ENCODE results near the gene PLPP4.

The PLPP4 gene

GRCh38 chr10:120527691-120528090, 70.7 kb downstream of the PLPP4 start:
- DNase-seq = no peak

DNA sequence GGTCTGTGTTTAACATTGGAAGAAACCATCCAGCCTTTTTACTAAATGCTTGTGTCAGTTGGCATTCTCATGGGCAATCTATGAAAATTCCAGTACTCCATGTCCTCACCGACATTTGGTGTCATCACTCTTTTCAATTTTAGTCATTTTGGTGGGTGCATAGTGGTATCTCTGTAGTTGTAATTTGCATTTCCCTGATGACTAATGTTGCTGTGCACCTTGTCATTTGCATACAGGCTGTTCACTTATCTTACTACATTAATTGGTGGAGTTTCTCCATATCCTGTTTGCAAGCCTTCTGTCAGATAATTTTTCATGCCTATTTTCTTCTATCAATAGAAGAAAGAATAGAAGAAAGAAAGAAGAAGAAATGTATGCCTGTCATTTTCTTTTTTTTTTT, 73.7 kb downstream of the PLPP4 start:
- no peak for DNase-seq

DNA sequence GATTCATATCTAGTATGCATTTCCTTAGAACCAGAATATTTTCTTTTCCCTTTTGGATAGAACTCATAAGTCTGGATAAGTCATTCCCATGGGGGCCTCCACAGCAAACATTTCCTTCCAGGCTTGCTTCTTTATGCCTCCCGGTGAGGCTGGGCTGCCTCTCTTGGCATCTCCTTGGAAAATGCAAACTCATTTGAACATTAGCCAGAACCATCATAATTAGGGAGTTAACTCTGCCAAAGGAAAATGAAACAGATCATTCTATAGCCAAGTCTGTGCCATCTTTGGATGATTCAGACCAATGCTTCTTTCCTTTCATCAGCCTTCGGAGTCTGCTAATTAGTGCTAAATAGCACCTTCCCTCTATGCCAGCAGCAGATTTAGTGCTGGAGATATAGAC, 81.1 kb downstream of the PLPP4 start:
- no peak for DNase-seq

GRCh38 chr10:120539076-120539475, 82.0 kb downstream of the PLPP4 start:
- DNase-seq = no peak

- DNase-seq = no peak
Observed at GRCh38 chr10:120540486-120540885, 83.5 kb downstream of the PLPP4 start.

DNA sequence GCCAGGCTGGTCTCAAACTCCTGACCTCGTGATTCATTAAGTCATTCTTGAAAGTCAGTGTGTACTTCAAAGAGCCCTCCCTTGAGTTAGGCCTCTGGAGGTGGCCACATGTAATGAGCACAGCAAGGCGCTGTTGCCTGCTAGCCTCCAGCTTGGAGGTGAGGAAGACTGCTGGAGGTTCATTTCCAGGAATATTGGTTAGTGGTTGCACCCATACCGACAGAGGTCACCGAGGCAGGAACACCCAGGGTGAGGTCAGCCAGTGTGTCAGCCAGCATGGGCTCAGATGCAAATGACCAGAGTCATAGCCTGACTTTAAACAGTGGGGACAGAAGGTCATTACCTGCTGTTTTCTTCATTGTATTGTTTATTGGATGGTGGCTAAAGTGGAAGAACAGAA, 85.0 kb downstream of the PLPP4 start:
- DNase-seq = no peak

DNA sequence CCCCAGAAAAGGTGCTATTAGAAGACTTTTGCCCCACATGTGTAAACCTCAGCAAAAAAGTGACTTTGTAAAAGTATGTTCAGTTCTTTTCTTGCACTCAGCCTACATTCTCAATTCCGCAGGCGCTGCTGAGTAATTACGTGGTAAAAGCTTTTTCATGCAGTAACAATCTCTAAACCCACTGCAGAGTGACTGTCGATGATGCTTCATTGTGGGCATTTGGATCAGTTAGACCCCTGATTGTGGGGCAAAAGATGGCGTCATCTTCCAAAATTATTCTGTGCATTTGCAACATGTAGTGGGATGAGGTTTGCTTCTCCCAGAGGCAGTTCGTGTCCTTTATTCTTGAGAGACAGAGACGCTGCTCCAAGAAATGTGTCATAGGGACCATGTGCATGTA, 85.6 kb downstream of the PLPP4 start:
- no peak for DNase-seq

- DNase-seq = no peak
Observed at GRCh38 chr10:120543291-120543690, 86.3 kb downstream of the PLPP4 start.

GRCh38 chr10:120548210-120548609, 91.2 kb downstream of the PLPP4 start:
- DNase-seq = no peak

- no peak for DNase-seq
Observed at GRCh38 chr10:120552262-120552661, 95.2 kb downstream of the PLPP4 start.

DNA sequence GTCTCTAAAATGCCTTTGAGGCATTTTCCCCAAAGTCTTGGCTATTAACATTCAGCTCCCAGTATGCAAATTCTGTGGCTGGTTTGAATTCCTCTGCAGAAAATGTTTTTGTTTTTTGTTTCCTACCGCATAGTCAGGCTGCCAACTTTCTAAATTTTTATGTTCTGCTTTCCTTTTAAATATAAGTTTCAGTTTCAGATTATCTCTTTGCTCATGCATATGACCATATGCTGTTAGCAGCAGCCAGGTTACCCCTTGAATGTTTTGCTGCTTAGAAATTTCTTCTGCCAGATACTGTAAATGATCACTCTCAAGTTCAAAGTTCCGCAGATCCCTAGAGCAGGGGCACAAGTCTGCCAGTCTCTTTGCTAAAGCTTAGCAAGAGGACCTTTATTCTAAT, 96.9 kb downstream of the PLPP4 start:
- DNase-seq = no peak

DNA sequence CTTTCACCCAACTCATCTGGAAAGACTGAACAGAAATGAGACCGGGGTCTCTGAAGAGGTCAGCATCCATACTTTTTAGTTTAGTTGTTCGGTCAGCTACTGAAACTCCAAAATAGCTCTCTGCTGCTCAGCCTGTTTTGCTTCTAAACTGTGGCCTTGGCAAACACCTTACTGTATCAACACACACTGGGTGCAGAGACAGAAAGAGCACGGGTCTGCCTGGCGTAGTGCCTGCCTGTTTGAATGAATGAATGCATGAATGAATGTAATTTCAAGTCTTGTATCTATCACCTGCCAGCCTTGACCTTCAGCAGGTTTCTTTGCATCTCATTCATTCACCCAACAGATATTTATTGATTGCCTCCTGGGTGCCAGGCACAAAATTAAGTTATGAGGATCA, 98.4 kb downstream of the PLPP4 start:
- no peak for DNase-seq

GRCh38 chr10:120555842-120556532, 99.0 kb downstream of the PLPP4 start:
- DNase-seq = no peak

DNA sequence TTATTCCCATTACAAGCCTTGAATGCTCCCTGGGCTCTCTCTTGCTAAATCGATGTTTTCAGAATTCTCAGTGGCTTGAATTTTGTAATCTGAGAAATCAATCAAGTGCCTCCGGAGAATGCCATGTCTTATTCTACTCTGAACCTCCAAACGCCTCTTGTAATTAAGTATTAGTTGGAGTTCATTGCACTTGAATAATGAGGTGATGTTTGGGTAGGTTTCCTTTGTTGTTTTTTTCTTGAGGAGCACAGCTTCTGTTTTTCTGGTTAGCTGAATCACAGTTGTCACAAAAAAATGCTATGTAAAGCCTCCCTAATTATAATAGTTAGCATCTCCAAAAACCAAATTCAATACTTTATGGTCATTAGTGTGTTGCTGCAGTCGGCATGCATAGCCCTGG, 100.3 kb downstream of the PLPP4 start:
- DNase-seq = no peak

DNA sequence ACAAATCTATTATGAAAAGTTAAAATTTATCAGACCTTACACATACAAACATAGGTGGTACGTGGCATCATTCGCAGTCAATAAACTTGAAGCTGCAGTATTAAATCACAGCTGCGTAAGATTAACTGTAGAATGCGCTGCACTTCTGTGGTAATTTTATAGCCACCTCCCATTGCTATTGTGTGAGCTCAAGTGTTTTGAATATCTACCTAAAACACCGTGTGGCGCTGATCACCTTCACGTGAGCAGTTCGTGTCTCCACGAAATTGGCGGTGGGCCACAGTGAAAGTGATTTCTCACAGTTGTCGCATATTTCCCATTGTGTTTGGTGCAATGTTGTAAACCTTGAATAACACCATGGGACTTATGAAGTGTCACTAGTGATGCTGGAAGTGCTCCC, 102.8 kb downstream of the PLPP4 start:
- DNase-seq = no peak

DNA sequence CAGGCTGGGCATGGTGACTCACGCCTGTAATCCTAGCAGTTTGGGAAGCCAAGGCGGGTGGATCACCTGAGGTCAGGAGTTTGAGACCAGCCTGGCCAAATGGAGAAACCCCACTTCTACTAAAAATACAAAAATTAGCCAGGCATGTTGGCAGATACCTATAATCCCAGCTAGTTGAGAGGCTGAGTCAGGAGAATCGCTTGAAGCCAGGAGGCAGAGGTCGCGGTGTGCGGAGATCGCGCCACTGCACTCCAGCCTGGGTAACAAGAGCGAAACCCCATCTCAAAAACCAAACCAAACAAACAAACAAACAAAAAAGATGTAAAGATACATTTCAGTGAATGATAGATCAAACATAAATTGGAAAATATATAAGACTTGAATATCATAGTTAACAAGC, 105.9 kb downstream of the PLPP4 start:
- no peak for DNase-seq

DNA sequence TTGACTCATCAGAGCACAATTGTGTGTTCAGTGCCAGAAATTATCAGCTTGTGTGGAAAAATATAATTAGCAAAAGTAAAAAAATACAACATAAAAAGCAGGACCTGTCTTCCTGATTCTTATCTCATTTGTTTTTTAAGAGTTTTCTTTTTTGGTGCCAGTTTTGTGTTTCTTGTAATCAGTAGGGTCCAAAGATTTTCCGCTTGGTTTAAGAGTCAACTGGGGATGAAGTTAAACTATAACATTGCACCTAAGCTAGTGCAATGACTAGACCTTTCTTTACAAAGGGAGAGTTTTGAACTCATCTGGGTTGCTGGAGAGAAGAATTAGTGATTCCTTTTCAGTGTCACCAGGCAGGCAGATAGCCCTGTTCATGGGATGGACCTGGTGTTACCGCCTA, 113.4 kb downstream of the PLPP4 start:
- no peak for DNase-seq

DNA sequence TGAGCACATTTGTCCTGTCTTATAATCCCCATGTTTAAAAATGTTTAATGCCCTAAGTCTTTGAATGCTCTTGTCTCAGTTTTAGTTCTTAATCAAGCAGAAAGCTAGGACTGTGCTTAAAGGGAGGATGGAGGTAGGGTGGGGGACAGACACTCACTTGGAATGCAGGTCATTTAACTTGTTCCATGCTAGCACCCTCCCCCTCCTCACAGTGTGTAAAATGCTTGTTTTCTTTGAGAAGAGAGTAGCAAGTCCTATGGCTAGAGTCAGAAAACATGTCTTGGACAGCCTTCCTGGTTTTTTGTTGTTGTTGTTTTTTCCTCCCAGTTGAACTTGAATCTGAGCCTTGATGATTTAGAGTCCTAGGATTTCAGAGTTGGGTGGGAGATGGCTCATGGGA, 114.2 kb downstream of the PLPP4 start:
- DNase-seq = no peak

DNA sequence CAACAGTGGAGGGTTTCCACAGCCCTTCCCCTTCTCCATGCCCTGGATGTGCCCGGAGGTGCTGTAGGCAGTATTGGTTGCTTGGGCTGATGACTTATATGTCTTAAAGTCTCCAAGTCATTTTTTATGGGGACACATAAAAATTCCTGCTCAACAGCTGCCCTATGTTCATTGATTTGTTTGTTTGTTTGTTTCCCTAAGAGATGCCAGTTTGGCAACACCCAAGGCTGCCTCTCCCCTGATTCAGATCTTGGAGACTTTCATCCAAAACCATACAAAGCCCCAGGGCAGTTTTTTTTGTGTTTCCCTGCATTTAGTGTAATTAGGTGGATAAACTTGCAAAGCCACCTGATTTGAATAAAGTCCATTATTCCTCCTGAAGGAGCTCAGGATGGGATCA, 115.3 kb downstream of the PLPP4 start:
- DNase-seq = no peak

DNA sequence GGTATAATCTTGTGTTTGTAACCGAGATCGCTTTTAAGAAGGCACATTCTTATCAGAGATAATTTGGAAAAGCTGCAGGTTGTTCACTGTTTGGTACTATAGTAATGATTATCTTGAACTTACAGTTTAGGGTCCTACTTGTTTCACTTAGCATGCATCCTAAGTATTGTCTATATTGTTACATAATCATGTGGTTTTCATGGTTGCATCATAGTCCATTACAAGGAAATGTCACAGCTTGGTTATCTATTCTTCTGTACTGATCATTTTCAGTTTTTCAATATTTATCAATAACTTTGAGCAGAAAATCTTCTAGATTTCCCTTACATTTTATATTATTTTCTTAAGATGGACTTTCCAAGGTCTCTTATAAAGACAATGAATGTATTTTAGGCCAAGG, 116.3 kb downstream of the PLPP4 start:
- no peak for DNase-seq

DNA sequence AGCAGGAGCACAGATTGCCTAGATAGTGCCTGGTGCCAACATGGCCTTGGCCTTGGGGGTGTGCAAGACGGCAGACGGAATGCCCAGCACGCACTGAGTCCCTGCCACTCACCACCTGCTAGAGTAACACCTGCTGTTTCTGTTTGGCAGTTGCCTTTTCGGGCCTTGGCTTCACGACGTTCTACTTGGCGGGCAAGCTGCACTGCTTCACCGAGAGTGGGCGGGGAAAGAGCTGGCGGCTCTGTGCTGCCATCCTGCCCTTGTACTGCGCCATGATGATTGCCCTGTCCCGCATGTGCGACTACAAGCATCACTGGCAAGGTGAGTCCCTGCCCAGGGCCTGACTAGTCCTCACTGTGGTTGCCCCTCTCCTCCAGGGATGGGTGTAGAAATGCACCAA, 118.0 kb downstream of the PLPP4 start:
- DNase-seq = no peak

- DNase-seq = no peak
Observed at GRCh38 chr10:120575411-120575810, 118.4 kb downstream of the PLPP4 start.

DNA sequence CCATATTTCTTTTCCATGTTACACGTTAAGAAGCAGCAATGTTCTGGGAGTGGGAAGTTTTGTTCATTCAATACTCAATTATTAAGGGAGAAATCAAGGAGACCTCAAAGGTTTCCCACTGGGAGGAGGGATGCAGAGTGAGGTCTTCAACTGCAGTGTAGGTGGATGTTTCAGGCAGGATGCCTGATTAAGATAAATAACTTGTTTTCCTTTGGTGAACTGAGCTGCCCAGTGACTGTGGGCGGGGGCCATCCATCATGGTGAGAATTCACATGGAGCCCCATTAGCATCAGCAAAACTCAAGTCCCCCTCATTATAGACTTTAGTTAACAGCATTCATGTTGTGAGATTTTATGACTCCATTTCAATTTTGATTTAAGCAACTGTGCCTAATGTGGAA, 121.1 kb downstream of the PLPP4 start:
- no peak for DNase-seq

DNA sequence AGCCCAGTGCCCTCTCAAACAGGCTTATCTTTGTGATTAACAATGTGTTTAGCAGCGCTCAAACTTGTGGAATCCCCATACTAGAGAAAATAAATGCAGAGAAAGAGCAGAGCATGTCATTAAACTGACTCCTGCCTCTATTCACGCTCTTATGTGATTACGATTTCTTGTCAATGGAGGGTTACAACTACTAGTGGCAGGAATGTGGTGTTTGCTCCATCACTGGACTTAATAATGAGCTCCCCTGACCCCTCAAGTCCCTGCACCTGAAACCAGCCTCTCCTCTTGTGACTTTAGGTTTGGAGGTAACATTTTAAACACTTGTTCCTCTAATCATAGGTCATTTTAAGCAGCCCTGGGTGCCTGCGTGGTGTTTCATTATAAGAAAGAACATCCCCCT, 121.9 kb downstream of the PLPP4 start:
- DNase-seq = no peak
